Suprapubic skin (tissue), 4 donors: ENCODE measurements around the gene CRHBP. TPM values are rescaled to one million over a fixed set of nuclear protein-coding genes. Genes with fewer than 3 reads are reported as not detected.

ENCODE experiments used
- DNase-seq, 2 donors: peaks; one replicate each; pipeline ENCODE4 v3.0.0-alpha.2; 2019; ENCODE audit warnings: low spot score in 2 of 2
- H3K27ac ChIP-seq: fragments of 200-600 bp; sonication (generic); one replicate; pipeline ENCODE4 v1.5.1; 2019
- H3K27me3 ChIP-seq: fragments of 200-600 bp; sonication (generic); one replicate; pipeline ENCODE4 v1.5.1; 2019
- H3K36me3 ChIP-seq: fragments of 200-600 bp; sonication (generic); one replicate; pipeline ENCODE4 v1.5.1; 2019
- H3K4me1 ChIP-seq: fragments of 200-600 bp; sonication (generic); one replicate; pipeline ENCODE4 v1.5.1; 2019
- H3K4me3 ChIP-seq: fragments of 200-600 bp; sonication (generic); one replicate; pipeline ENCODE4 v1.5.1; 2019; ENCODE audit warnings: mild to moderate bottlenecking
- H3K9me3 ChIP-seq: fragments of 200-600 bp; sonication (generic); one replicate; pipeline ENCODE4 v1.5.1; 2019
- EP300 ChIP-seq: sonication (generic); formaldehyde crosslinking; IDR thresholded peaks from one replicate; pipeline ENCODE4 v1.6.1; 2017; ENCODE audit warnings: antibody characterized with exemption
- POLR2A ChIP-seq, 2 donors: fragments of 450-650 bp; IDR thresholded peaks; one replicate each; pipeline ENCODE4 v1.6.1; 2017; ENCODE audit warnings: antibody characterized with exemption in 2 of 2, mild to moderate bottlenecking in 2 of 2, moderate library complexity in 2 of 2
- POLR2AphosphoS5 ChIP-seq, 3 donors: sonication (generic); formaldehyde crosslinking; IDR thresholded peaks; one replicate each; pipeline ENCODE4 v1.6.1; 2017; ENCODE audit warnings: antibody characterized with exemption in 3 of 3
- WGBS: methylation state at CpG from one replicate; pipeline ENCODE4 v1.1.5; 2018; 5-methylcytosine and 5-hydroxymethylcytosine counted together
- total RNA-seq, 4 donors: library from RNA; depleted of rRNA; stranded (reverse); fragments of >200 nt; gene quantifications; one replicate each; pipeline ENCODE4 v1.1.0, GENCODE V29; 2016
- TF ChIP-seq, protein P1 (sequence below), 2 donors: fragments of 200-600 bp in 1 of 2; fragments of 450-650 bp in 1 of 2; sonication (generic) in 1 of 2; IDR thresholded peaks; one replicate each; pipeline ENCODE4 v1.5.1; 2016 to 2019; ENCODE audit warnings: antibody characterized with exemption in 2 of 2, mild to moderate bottlenecking in 1 of 2, moderate library complexity in 1 of 2

Gene CRHBP
- total RNA-seq, 4 donors from 2014 or later: 0.73 to 1.0 TPM; not detected in 2

DNA sequence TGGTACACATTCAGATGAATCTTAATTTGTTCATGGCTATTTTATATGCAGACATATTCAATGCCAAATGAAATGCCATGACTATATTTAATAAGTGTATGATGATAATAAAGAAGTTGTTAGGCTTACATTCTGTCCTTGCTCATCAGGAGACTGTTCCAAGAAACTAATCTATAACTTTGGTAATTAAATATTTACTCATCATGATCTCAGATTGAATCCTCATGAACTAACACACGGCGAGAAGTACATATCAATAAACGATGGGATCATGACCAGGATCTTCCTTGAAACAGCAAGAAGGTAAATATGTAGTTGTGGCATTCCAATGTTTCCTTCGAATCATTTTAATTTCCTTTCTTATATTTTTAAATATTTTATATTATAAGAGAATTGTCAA, 64.8 kb downstream of the CRHBP start:
- 73% methylated on average over 4 of the region's 4 CpGs for WGBS
- no peak overlapping the region for H3K4me3 ChIP-seq
- TF ChIP-seq EP300: no peak
- TF ChIP-seq, protein P1, sequence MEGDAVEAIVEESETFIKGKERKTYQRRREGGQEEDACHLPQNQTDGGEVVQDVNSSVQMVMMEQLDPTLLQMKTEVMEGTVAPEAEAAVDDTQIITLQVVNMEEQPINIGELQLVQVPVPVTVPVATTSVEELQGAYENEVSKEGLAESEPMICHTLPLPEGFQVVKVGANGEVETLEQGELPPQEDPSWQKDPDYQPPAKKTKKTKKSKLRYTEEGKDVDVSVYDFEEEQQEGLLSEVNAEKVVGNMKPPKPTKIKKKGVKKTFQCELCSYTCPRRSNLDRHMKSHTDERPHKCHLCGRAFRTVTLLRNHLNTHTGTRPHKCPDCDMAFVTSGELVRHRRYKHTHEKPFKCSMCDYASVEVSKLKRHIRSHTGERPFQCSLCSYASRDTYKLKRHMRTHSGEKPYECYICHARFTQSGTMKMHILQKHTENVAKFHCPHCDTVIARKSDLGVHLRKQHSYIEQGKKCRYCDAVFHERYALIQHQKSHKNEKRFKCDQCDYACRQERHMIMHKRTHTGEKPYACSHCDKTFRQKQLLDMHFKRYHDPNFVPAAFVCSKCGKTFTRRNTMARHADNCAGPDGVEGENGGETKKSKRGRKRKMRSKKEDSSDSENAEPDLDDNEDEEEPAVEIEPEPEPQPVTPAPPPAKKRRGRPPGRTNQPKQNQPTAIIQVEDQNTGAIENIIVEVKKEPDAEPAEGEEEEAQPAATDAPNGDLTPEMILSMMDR (IDR thresholded peaks at IDR 0.05): no peak
- no peak for TF ChIP-seq POLR2A (IDR thresholded peaks at IDR 0.05)
- TF ChIP-seq POLR2AphosphoS5 (IDR thresholded peaks at IDR 0.05): no peak
- H3K9me3 ChIP-seq: no peaks in the 10 kb centered on the region
- no peak for DNase-seq
- no peaks in the 10 kb centered on the region for H3K4me1 ChIP-seq
- H3K36me3 ChIP-seq: no peaks in the 10 kb centered on the region
- H3K27ac ChIP-seq: no peak overlapping the region
- H3K27me3 ChIP-seq: peaks cover 23% of the 10 kb centered on the region

Other genes with a start within 250 kb of the CRHBP start
- 10 to 100 TPM; 33.8 to 48.6 (median 45.7) TPM for gene F2R, start 236.9 kb upstream of the CRHBP start, total RNA-seq
- 100 to 1,000 TPM in 2 of 4 donors, 10 to 100 TPM in 2; 20.8 to 107 (median 77.7) TPM for gene F2RL1, start 134.0 kb upstream of the CRHBP start, total RNA-seq
- not detected for gene S100Z, start 103.0 kb upstream of the CRHBP start, total RNA-seq
- 10 to 100 TPM; 16.3 to 23.5 (median 21.3) TPM for gene AGGF1, start 77.4 kb downstream of the CRHBP start, total RNA-seq
- 1 to 10 TPM in 3 of 4 donors, under 1 TPM in 1; 0.83 to 3.7 (median 2.8) TPM for gene ZBED3, start 134.2 kb downstream of the CRHBP start, total RNA-seq